Spleen (tissue), 7 donors: ENCODE data around the gene WFDC1.

Experiments used
- POLR2A ChIP-seq, 3 donors: fragments of 450-650 bp; IDR thresholded peaks; one replicate each; pipeline ENCODE4 v1.5.1; 2017; ENCODE audit warnings: antibody characterized with exemption in 3 of 3, mild to moderate bottlenecking in 1 of 3
- POLR2AphosphoS5 ChIP-seq, 3 donors: sonication (generic); formaldehyde crosslinking; IDR thresholded peaks; one replicate each; pipeline ENCODE4 v1.5.1; 2017; ENCODE audit warnings: antibody characterized with exemption in 3 of 3
- TF ChIP-seq, protein P1 (sequence below), 11 experiments: fragments of 200-600 bp in 7 of 11; fragments of 450-650 bp in 4 of 11; sonication (generic) in 4 of 11; IDR thresholded peaks in 8 of 11; conservative IDR thresholded peaks in 3 of 11; 1 replicate in 7 of 11; 2 replicates in 4 of 11; pipeline versions ENCODE4 v1.4.0 to v1.8.0; 2016 to 2021; ENCODE audit warnings: antibody characterized with exemption in 11 of 11, inconsistent platforms in 4 of 11, mild to moderate bottlenecking in 1 of 11
- donor health status: DM: no; HTN: no; CAD: no; lungs with moderate emphysema.
- donor health status: DM: no; HTN: no; CAD: no.
- donor health status: DM: no; HTN: no; CAD: no.

- TF ChIP-seq, protein P1, sequence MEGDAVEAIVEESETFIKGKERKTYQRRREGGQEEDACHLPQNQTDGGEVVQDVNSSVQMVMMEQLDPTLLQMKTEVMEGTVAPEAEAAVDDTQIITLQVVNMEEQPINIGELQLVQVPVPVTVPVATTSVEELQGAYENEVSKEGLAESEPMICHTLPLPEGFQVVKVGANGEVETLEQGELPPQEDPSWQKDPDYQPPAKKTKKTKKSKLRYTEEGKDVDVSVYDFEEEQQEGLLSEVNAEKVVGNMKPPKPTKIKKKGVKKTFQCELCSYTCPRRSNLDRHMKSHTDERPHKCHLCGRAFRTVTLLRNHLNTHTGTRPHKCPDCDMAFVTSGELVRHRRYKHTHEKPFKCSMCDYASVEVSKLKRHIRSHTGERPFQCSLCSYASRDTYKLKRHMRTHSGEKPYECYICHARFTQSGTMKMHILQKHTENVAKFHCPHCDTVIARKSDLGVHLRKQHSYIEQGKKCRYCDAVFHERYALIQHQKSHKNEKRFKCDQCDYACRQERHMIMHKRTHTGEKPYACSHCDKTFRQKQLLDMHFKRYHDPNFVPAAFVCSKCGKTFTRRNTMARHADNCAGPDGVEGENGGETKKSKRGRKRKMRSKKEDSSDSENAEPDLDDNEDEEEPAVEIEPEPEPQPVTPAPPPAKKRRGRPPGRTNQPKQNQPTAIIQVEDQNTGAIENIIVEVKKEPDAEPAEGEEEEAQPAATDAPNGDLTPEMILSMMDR (IDR thresholded peaks at IDR 0.05 in 8 of 11, conservative IDR thresholded peaks at IDR 0.05 in 3 of 11): no peak
- no peak for TF ChIP-seq POLR2A (IDR thresholded peaks at IDR 0.05)
- no peak for TF ChIP-seq POLR2AphosphoS5 (IDR thresholded peaks at IDR 0.05)
Measured at GRCh38 chr16:84321932-84322331, 27.3 kb downstream of the WFDC1 start.
